Activated CD4-positive, CD25-positive, alpha-beta regulatory T cell (primary cell): Measurements from ENCODE around the gene MYBBP1A.
A peak's percentile ranks its signal among the peaks of the same experiment; 100 is the strongest.

Experiments
- DNase-seq, 4 experiments: peaks; one replicate each; lab custom pipeline; 2025; lab: John Stamatoyannopoulos, UW

MYBBP1A gene

DNA sequence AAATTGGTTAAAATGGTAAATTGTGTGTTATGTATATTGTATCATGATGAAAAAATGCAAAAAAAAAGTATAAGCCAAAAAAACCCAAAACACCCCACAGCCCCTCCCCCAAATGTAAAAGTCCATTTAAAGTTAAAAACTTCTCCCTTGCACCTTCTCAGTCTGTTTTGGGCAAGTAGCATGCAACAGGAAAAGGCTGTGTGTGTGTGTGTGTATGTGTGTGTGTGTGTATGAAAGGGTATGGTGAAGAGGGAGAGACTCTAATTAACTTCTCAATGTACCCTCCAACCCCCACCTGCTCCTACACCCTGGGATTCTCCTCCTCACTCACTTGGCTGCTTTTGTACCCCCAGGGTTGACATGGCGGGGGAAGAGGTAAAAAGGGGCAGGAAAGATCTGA lies 14.4 kb upstream of the MYBBP1A start:
- DNase-seq, result no peak

DNA sequence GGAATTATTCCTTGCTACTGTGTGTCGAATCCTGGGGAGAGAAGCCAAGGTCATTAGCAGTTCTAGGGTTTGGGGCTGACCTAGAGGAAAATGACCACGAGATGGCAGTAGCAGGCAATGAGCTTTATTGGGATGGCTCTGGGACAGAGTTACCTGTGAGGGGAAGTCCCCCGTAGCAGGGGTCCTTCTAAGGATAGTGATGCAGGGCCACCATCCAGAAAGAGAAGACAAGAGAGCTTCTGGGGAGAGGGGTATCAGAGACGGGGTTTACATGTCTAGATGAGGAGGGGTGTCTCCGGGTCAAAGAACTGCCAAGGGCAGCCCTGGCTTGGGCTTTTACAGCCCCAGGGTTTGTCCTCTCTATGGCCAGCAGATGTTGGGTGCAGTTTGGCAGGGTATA lies 11.6 kb upstream of the MYBBP1A start:
- peak in 1 of 4 experiments; percentile 14 for DNase-seq

DNA sequence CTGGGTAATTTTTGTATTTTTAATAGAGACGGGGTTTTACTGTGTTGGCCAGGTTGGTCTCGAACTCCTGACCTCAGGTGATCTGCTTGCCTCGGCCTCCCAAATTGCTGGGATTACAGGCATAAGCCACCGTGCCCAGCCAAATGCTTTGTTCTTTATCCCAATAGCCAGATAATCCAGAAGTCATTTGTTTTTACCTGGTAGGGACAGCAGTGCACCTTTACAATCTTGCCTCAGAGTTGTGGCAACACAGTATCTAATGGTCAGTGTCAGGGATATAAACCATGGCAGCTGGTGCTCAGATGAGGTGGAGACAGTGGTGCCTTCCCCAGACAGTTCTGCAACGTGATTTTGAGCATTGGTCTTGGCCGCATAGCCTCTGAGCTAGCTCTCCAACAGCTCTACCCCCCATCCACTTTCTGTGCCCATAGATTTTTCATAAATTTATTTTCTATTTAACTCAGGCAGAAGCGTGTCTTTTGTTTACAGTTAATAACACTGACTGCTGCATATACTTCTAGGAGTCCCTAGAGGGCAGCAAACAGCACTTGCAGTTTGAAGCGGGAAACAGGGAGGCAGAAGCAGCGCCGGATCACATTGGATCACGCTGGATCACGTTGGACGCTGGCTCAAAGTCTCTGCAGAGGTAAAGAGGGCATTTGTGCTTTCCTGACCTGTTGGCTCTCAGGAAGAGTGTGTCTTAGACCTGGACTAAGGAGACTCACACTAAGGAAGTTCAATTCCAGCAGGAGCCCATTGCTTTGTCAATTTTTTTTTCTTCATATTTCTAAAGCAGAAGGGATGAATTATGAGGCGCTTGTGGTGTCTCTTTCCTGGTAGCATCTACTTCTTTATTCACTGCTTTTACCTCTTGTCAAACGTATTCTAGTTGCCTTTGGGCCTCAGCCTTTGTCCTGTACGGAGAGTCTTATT lies 10.3 kb upstream of the MYBBP1A start:
- no peak for DNase-seq

DNA sequence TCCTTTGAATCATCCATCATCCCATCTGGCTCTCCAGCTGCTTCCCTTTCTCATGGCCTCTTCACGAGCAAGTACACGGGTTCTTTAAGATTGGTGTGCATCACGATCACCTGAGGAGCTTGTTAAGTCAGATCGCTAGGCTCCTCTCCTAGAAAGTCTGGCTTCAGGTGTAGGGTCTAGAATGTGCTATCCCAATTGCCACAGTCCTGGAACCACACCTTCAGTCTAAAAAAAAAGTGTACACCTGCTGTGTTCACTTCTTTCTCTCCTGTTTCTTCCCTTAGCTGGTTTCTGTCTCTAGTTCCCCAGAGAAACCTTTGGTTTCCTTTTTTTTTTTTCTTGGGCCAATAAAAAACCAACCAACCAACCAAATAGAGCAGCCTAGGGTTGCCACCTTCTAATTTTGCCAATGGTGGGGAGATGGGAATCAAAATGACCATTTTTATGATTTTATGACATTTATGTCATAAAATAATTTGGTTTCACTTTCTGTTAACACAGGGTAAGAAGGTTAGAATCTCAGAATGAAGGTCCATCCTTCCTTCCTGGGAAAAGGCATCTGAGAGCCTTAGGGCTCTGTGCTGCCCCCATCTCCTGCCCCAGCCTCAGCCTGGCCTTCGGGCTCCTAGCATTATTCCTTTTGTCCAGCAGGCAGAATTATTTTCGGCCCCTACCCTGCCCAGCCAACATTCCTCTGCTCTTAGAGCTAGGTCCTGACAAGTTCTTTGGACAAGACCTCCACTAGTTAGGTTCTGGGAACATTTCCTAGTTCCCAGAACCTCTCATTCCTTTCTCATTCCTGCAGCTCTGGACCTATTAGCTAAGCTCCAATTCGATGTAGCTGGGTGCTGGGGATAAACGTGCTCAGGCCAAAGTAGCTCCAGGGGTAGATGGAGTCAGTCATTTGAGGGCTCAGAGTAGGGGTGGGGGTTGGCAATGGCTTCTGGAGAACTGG lies 7.1 kb upstream of the MYBBP1A start:
- DNase-seq, result no peak

DNA sequence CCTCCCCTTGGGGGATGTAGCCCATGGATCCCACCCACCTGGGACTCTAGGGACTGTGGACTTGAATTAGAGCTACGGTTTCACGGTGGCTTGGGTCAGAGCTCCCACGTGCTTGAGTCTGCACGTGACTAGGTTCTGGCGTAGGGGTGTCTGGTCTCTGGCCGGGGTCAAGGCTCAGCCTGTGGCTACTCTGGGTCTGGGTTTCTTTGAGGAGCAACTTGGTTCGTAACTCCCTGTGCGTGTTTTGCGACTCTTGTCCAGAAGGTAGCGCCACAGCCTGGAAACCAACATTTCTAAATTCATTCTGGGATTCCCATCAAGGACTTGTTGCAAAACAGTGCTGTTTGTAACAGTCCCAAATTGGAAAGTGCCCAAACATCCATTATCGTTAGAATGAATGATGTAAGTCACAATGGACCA lies 5.7 kb upstream of the MYBBP1A start:
- DNase-seq, result no peak

DNA sequence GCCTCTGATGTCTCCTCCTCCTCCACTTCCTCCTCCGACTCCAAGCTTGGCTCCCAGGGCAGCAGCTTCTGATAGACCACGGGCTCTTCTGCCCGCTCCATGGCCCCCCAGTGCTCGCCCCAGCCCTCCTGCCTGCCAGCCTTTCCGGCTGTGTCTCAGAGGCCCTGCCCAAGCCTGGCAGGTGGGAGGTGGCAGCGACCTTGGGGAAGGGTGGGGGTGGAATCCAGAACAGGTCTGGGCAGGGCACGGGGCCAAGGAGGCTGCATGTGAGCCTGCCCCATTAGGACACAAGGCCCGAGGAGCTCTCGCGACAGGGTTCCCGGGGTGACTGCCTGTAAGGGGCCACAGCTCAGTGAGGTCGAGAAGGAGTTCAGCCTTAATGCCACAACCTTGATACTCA lies 5.2 kb upstream of the MYBBP1A start, which contains the start of gene GGT6:
TSS of gene GGT6 (minus strand) at position 157 of the 400 bp plus-strand sequence. CDS start at position 101, 56 bp downstream.
- DNase-seq, result no peak

DNA sequence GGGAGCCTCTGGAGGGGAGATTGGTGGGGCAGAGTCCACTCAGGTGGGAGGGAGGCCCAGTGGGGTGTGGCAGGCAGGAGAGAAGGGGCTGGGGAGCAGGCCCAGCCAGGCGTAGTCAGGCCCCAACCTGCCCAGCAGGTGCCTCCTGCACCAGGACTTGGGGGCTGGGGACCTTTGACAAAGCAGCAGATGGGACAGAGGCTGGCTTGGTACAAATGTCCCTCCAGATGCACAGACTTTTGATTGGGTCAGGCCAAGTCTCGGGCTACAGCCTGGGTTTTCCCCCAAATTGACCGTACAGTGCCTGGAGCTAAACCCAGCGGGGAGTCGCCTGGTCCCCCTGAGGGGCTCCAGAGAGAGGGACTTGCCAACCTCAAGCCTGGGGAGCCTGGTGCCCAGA lies 4.8 kb upstream of the MYBBP1A start:
- DNase-seq, result no peak

DNA sequence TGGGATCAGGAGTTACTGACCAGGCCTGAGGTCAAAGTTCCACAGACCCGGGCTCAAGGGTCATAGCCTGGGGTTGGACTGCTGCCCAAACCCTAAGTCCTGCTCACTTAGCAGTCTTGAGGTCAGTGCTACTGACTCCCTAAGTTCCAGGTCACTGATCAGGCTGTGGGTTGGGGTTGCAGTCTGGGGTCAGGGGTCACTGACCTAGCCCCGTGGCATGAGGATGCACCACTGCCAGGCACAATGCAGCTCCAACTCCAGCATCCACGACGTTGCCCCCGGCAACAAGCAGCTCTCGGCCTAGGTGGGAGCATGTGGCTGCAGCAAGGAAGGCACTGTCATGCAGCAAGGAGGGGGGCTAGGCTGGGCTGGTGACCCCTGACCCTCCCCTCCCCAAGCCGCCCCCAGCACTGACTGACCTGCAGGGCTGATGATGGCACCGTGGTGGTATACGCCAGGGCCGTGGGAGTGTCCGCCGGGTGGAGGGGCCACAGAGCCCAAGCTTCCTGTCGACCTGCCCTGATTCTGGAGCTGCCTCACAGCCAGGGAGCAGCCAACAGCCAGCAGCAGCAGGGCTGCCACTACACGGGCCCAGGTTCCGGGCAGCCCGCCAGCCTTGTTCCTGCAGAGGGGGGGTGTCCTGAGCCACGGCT lies 4.1 kb upstream of the MYBBP1A start:
- no peak for DNase-seq

DNA sequence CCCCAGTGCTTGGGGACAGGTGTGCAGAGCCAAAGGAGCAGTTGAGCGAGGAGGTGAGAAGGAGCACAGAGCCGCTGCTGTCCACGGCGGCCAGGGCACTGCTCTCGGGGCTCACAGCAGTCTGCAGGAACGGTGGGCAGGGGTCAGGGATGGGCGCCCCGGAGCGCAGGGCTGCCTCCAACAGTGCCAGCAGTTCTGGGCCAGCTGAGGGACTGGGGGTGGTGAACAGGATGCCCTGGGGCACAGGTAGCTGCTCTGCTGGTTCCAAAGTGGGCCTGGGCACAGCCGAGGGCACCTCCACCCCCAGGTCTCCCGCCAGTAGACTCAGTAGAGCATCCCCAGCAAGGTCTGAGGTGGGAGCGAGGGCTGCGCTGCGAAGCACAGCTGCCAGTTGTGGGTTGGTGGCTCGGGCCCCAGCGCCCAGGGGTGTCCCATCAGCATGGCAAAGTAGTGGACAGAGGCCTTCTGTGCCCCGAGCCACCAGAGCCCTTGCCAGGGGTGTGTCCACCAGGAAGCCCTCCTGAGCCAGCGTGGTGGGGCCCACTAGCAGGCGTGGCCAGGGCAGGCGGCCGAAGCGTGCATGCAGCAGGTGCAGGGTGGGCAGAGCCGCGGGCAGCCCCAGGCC lies 3.3 kb upstream of the MYBBP1A start:
- DNase-seq, result no peak

DNA sequence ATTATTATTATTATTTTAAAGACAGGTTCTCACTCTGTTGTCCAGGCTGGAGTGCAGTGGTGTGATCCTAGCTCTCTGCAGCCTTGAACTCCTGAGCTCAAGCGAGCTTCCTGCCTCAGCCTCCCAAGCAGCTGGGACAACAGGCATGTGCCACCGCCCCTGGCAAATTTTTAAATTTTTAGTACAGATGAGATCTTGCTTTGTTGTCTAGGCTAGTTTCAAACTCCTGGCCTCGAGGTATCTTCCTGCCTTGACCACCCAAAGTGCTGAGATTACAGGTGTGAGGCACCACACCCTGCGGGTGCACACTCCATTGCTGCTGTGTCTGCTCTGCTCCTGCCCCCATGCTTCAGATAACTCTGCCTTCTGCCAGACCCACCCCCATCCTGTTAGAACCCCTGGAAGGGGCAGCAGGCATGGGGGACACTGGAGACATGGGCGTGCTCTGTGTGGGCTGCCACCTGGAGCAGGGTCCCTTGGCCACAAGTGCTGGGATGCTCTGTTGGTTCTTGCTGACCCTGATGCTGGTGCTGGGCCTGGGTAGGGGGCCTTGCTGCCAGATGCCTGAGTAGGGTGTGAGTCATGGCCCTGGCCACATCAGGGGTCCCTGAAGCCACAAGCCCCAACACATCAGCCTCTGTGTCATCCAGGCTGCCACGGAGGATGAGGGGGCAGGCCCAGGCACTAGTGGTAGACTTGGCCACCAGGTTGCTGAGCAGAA lies 2.6 kb upstream of the MYBBP1A start:
- no peak for DNase-seq

DNA sequence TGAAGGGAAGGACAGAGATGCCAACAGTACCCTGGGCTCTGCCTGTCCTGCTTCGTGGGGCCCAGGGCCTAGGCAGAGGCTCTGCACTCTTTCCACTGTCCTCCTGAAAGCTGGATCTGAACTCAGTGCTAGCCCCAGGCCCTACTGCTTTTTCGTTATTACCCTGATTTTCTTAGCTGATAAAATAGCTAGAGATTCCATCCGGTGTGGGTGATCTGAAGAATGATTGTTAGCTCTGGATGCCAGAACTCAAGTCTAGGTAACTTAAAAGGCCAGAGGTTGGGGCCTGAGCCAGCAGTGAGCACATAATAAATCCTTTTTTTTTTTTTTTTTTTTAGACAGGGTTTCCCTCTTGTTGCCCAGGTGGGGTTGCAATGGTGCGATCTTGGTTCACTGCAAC lies 1.8 kb upstream of the MYBBP1A start:
- no peak for DNase-seq

DNA sequence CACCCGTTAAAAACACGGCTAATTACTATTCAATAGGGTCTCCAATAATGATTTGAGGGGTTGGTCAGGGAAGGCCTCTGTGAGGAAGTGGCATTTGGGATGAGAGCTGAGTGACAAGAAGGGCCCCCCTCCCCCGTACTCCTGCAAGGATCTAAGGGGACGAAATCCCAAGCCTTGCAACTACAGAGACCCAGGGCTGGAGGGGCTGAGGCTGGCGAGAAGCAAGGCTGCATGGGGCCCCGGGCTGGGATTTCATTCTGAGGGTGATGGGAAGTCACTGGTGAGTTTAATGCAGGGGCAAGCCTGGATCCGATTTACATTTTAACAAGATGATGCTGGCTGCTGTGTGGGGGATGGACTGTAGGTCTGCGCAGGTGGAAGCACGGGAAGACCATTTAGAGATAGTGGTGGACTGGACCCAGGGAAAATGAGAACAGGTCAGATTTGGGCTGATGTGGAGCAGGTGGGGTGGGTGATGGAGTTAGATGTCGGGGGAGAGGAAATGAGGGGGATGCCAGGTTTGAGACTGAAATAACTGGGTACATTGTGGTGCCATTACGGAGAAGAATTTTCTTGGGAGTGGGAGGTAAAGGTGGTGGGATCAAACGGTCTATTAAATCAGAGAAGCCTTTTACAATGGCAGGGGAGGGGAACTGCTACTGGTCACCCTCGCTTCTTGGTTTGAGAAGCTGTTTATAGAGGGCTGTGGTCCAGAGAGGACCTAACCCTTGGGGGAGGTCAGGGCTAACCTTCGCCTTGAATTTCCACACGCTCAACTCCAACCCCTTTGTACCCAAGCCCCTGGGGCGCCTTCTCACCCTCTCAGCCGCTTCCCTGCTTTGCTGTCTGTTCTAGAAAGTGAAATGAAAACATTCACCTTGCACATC lies 932 bp upstream of the MYBBP1A start:
- DNase-seq, result no peak

DNA sequence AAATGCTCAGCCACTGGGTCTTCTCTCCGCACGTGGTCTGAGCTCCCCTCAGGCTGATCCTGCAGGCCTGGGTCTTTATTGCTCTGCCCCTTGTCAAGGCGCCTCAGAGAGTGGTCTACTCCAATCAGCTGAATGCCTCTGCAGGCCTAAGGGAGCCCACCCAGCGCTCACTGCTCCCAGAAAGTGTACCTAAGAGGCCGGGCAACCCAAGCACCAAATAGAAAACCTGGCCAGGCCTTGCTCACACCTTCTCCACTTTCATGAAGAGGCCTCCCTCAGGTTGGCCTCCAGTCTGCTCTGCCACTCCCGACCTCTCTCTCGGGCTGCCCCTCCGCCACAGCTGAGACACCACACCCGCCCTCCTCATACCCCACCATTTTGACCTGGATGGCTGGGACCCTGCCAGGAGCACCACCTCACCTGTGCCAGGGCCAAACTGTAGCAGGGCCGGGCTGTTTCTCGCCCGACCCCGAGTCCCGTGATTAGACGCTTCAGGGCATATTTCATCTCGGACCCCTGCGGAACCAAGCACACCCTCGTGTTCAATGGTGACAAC lies 665 bp downstream of the MYBBP1A start:
- no peak for DNase-seq

DNA sequence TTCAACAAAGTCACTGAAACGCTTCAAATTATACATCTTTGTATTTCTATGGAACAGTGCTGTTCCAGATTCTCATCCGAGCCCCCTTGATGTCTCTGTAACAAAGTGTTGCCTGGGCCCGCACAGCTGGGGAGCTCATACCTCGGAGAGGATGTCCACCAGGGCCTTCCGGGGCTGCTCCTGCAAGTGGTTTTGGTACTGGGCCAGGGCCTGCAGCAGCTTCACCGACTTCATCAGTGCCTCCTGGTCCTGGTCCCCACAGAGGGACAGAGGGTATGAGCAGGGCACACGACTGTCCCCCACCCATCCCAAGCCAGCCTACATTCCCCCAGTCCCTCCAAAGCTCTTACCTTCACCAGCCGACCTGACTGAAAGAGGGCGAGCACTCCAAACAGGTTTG lies 1.5 kb downstream of the MYBBP1A start:
- no peak for DNase-seq

DNA sequence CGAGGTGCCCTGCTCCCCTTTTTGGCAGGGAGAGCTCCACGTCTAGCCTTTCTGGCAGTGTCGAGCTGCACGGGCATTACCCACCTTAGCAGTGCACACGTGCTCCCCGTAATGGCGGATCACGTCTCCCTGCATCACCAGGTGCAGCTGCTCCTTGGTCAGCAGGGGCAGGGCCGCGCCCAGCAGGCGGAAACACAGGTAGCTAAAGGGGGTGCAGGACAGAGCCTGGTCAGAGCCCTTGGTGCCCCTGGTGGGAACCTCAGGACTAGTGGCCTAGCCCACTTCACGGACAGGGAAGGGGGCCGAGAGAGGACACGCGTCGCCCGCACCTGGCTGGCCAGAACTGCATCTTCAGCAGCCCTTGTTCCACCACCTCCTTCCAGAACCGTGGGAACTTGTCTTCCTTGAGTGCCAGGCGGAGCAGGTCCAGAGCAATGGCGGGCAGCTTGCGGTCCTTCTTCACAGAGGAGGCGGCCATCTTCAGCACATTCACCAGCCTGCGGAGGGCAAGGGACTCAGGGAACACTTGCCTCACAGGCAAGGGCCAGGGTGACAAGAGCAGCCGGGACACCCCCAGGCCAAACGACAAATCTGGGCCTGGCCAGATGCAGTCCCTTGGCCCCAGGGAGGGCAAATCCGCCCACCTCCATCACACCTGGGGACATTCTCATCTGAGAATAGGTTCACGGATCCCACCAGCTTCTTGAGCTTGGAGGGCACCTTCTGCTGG lies 3.2 kb downstream of the MYBBP1A start:
- DNase-seq, result no peak

DNA sequence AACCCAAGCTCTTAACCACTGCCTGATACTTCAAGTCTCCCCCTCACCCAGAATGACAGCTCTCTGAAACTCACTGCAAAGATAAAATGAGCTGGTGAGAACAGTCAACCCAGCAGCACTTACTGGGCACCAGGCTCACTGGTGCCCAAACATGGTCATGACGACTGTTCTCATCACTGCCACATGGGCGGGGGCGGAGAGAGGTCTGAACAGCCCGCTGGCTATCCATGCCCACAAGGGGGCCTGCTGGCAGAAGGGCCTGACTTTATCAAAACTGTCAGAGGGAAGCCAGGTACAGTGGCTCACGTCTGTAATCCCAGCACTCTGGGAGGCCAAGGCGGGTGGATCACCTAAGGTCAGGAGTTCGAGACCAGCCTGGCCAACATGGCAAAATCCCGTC lies 4.0 kb downstream of the MYBBP1A start:
- no peak for DNase-seq

DNA sequence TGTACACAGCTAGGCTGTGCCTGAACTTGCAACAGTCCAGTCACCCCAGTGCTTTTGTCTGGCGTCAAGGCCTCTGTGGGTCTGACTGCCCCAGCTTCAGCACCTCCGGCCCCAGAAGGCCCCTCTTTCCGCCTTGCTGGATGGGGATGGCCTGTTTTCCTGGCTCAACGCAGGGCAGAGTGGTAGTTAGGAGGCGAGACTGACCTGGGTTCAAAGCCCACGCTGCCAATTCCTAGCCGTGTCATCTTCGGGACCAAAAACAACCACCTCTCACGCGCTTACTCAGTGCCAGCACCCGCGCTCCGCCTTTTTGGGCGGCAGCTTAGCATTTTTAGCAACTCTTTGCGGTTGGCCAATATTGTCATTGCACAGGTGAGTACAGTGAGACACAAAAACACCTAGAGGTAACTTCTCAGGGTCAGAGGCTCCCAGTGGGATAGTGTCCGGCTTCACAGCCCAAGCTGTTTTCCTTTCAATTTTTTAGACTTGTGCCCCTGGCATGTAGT lies 4.6 kb downstream of the MYBBP1A start:
- no peak for DNase-seq

DNA sequence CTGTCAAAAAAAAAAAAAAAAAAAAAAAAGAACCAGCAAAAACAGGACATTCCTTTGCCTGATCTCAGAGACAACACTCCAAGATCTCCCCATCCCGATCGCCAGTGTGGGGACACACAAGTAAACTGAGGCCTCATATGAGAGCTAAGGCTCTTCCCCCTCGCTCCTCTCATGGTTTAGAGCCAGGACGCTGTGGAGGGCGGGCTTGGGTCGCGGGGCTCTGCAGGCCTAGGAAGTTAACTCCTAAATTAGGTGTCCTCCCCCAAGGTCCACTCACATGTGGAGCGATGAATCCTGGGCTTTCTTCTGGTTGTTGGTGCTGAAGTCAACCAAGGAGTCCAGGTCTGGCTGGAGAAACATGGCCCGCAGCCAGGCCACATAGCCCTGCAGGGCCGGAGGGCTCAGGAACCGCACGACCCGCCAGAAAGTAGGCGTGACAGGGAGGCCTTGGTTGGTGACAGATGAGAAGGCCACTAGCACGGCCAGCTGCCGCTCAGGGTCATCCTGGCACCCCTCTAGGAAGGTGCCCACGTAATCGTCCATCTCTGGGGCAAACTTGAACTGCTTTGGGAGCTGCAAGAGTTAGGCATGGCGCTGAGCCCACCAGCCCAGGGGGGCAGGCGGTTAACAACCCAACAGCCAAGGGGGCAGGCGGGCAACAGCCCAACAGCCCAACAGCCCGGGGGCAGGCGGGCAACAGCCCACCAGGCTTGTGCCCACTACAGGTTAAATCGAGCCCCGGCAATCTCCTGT lies 5.2 kb downstream of the MYBBP1A start:
- no peak for DNase-seq
